ENCODE results near the gene MYT1.
"Not testable (repeated sequence)": the region's sequence is repeated elsewhere in the genome, so short reads cannot be mapped to it uniquely, and the experiment has no call there.

DNA sequence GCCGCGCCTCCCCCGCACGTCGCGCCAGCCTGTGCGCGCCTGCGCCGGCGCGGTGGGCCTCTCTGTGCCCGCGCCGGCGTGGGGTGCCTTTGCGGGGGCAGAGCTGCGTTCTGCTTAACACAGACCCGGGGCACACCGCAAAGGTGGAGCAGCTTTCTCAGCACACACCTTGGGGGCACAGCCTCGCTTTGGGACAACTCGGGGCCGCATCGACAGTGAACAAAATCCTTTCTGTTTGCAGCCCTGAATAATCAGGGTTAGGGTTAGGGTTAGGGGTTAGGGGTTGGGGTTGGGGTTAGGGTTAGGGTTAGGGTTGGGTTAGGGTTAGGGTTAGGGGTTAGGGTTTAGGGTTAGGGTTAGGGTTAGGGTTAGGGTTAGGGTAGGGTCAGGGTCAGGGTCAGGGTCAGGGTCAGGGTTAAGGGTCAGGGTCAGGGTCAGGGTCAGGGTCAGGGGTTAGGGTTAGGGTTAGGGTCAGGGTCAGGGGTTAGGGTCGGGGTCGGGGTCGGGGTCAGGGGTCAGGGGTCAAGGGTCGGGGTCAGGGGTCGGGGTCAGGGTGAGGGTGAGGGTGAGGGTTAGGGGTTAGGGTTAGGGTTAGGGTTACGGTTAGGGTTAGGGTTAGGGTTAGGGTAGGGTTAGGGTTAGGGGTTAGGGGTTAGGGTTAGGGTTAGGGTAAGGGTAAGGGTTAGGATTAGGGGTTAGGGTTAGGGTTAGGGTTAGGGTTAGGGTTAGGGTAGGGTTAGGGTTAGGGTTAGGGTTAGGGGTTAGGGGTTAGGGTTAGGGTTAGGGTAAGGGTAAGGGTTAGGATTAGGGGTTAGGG lies 122.4 kb downstream of the MYT1 start:
- TF ChIP-seq, protein P1, sequence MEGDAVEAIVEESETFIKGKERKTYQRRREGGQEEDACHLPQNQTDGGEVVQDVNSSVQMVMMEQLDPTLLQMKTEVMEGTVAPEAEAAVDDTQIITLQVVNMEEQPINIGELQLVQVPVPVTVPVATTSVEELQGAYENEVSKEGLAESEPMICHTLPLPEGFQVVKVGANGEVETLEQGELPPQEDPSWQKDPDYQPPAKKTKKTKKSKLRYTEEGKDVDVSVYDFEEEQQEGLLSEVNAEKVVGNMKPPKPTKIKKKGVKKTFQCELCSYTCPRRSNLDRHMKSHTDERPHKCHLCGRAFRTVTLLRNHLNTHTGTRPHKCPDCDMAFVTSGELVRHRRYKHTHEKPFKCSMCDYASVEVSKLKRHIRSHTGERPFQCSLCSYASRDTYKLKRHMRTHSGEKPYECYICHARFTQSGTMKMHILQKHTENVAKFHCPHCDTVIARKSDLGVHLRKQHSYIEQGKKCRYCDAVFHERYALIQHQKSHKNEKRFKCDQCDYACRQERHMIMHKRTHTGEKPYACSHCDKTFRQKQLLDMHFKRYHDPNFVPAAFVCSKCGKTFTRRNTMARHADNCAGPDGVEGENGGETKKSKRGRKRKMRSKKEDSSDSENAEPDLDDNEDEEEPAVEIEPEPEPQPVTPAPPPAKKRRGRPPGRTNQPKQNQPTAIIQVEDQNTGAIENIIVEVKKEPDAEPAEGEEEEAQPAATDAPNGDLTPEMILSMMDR (IDR thresholded peaks at IDR 0.05): not testable (repeated sequence)
- TF ChIP-seq, protein P2, sequence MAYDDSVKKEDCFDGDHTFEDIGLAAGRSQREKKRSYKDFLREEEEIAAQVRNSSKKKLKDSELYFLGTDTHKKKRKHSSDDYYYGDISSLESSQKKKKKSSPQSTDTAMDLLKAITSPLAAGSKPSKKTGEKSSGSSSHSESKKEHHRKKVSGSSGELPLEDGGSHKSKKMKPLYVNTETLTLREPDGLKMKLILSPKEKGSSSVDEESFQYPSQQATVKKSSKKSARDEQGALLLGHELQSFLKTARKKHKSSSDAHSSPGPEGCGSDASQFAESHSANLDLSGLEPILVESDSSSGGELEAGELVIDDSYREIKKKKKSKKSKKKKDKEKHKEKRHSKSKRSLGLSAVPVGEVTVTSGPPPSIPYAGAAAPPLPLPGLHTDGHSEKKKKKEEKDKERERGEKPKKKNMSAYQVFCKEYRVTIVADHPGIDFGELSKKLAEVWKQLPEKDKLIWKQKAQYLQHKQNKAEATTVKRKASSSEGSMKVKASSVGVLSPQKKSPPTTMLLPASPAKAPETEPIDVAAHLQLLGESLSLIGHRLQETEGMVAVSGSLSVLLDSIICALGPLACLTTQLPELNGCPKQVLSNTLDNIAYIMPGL (CRISPR knock-in tag; IDR thresholded peaks at IDR 0.05): not testable (repeated sequence)
- TF ChIP-seq ESRRA (CRISPR knock-in tag; IDR thresholded peaks at IDR 0.05; ENCODE audit: borderline replicate concordance); CBFB (CRISPR knock-in tag; IDR thresholded peaks at IDR 0.05; ENCODE audit: low read depth); NR2C2 (CRISPR knock-in tag; IDR thresholded peaks at IDR 0.05): not testable (repeated sequence)
- TF ChIP-seq, protein P3, sequence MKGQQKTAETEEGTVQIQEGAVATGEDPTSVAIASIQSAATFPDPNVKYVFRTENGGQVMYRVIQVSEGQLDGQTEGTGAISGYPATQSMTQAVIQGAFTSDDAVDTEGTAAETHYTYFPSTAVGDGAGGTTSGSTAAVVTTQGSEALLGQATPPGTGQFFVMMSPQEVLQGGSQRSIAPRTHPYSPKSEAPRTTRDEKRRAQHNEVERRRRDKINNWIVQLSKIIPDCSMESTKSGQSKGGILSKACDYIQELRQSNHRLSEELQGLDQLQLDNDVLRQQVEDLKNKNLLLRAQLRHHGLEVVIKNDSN (CRISPR knock-in tag; IDR thresholded peaks at IDR 0.05): not testable (repeated sequence)
